ACC112 (cell line): ENCODE results near the gene CRB2.

Source experiments
- H2AFZ ChIP-seq: fragments of 200-600 bp; sonication (generic); one replicate; pipeline ENCODE4 v1.6.0; 2017; ENCODE audit warnings: antibody characterized with exemption, low read length; ENCODE audit not compliant: unreplicated experiment
- H3K27ac ChIP-seq: fragments of 200-600 bp; sonication (generic); 2 replicates; pipeline ENCODE4 v1.5.1; 2014; ENCODE audit warnings: low read depth, mild to moderate bottlenecking, antibody characterized with exemption, low read length, moderate library complexity
- H3K27me3 ChIP-seq: fragments of 200-600 bp; sonication (generic); 2 replicates; pipeline ENCODE4 v1.6.1; 2014; ENCODE audit warnings: mild to moderate bottlenecking, antibody characterized with exemption, low read length, moderate library complexity, mixed read lengths; ENCODE audit not compliant: insufficient read depth
- H3K36me3 ChIP-seq: fragments of 200-600 bp; sonication (generic); 2 replicates; pipeline ENCODE4 v1.6.1; 2016; ENCODE audit warnings: mild to moderate bottlenecking, antibody characterized with exemption, low read length, moderate library complexity, mixed read lengths; ENCODE audit not compliant: insufficient read depth
- H3K4me1 ChIP-seq: fragments of 200-600 bp; sonication (generic); one replicate; pipeline ENCODE4 v1.6.1; 2016; ENCODE audit warnings: low read length, mixed read lengths; ENCODE audit not compliant: insufficient read depth, unreplicated experiment, control insufficient read depth
- H3K4me3 ChIP-seq: fragments of 200-600 bp; sonication (generic); 2 replicates; pipeline ENCODE4 v1.5.1; 2014; ENCODE audit warnings: mild to moderate bottlenecking, low read depth, low read length
- H3K79me2 ChIP-seq: fragments of 200-600 bp; sonication (generic); one replicate; pipeline ENCODE4 v1.6.0; 2016; ENCODE audit warnings: low read length; ENCODE audit not compliant: control insufficient read depth, unreplicated experiment, insufficient read depth

Gene CRB2

GRCh38 chr9:123425836-123426365 lies 69.9 kb downstream of the CRB2 start:
- Histone ChIP-seq H3K36me3 (no peaks in the 10 kb centered on the region; the same call in 1 of the 2 replicates), H3K27ac (no peak overlapping the region), H2AFZ (no peak overlapping the region)

DNA sequence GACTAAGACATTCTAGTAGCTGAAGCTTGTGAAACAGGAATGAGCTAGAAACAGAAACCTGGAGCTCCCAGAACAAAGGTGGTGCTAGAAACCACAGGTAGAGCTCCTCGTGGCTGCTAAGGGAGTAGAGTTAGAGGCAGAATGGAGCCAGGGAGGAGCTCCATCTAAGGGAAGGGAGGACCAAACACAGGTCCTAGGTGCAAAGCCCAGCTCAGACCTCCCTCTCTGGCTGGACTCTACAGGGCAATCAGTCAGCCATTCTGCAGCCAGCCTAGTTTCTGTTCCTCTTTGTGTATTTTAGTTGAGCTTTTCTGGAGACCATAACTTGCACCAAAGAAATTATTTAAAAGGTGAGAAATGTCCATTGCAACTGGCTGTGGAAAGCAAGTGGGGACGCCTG lies 70.4 kb downstream of the CRB2 start:
- no peak overlapping the region for H3K4me3 ChIP-seq

More at GRCh38 chr9:123425836-123426365, 69.9 kb downstream of the CRB2 start:
- Histone ChIP-seq H3K4me3 (no peak overlapping the region), H3K4me1 (no peaks in the 10 kb centered on the region), H3K27me3 (no peaks in the 10 kb centered on the region), H3K79me2 (no peaks in the 10 kb centered on the region)

More for the DNA sequence above, 70.4 kb downstream of the CRB2 start:
- H2AFZ ChIP-seq: no peak overlapping the region
- H3K4me1 ChIP-seq: no peaks in the 10 kb centered on the region
- no peaks in the 10 kb centered on the region for H3K79me2 ChIP-seq
- H3K36me3 ChIP-seq: no peaks in the 10 kb centered on the region; the same call in 1 of the 2 replicates
- H3K27me3 ChIP-seq: no peaks in the 10 kb centered on the region
- no peak overlapping the region for H3K27ac ChIP-seq
